GM12892 (cell line): ENCODE results near the gene AFTPH.

Source experiments
- POLR2A ChIP-seq: IDR thresholded peaks from 2 replicates; pipeline ENCODE4 v1.6.1; 2011; ENCODE audit warnings: low read depth, low read length, control low read depth
- POLR2AphosphoS5 ChIP-seq: IDR thresholded peaks from 2 replicates; pipeline ENCODE4 v1.6.1; 2011; ENCODE audit warnings: low read depth, low read length, control low read depth
- TAF1 ChIP-seq: IDR thresholded peaks from 2 replicates; pipeline ENCODE4 v1.6.1; 2011; ENCODE audit warnings: low read depth, mild to moderate bottlenecking, control low read depth, low read length, borderline replicate concordance

GRCh38 chr2:64532030-64532429 is 7.9 kb downstream of the AFTPH start:
- TF ChIP-seq POLR2AphosphoS5 (no peak), POLR2A (no peak), TAF1 (no peak)
